ENCODE measurements around the gene ALG14. TPM values are rescaled to one million over a fixed set of nuclear protein-coding genes. Genes with fewer than 3 reads are reported as not detected.

The ALG14 gene
- total and polyA plus RNA-seq, 2 of the 4 experiments (the other 2 are of a cell fraction): 1.7 to 2.0 TPM

- intact Hi-C loops (cut with micrococcal nuclease): no loop called here
- Histone ChIP-seq H4K5ac (ENCODE audit: low read depth, low read length) (no peak overlapping the region), H3K56ac (ENCODE audit: extremely low read depth, insufficient read depth, low read length) (no peak overlapping the region), H3K9ac (ENCODE audit: low read depth, low read length) (no peak overlapping the region), H2AK5ac (ENCODE audit: low read depth, low read length) (peak overlapping the region; percentile 27; the same call in 1 of the 2 replicates), H2BK20ac (ENCODE audit: low read depth, low read length) (0 out of 2 replicates have a peak overlapping the region, but pooled peaks have one; percentile 24), H2BK120ac (ENCODE audit: low read depth, low read length) (peak overlapping the region; percentile 21; the same call in 1 of the 2 replicates), H3K14ac (replicated peaks; ENCODE audit: low read depth, low read length) (no peak overlapping the region), H2BK5ac (ENCODE audit: low read depth, low read length, poor library complexity, severe bottlenecking) (no peak overlapping the region), H3K27me3 (ENCODE audit: control insufficient read depth, insufficient read depth, low read length) (no peaks in the 10 kb centered on the region), H2BK15ac (ENCODE audit: low read depth, low read length) (no peak overlapping the region), H3K79me1 (ENCODE audit: low read depth in 1 of 2, low read length in 2 of 2) (no peaks in the 10 kb centered on the region), H3K27ac (ENCODE audit: insufficient read depth, low read length) (no peak overlapping the region), H4K91ac (ENCODE audit: insufficient read depth, low read depth, low read length) (no peak overlapping the region), H3K4me3 (ENCODE audit: insufficient read depth, low read depth, low read length) (no peak overlapping the region), H4K8ac (ENCODE audit: low read depth in 2 of 2, low read length in 2 of 2) (0 out of 4 replicates have a peak overlapping the region, but pooled peaks of 1 of the 2 experiments have one; percentile 41), H3K4me2 (ENCODE audit: low read depth, low read length) (no peak overlapping the region), H3K9me3 (ENCODE audit: control insufficient read depth, insufficient read depth, low read length) (no peaks in the 10 kb centered on the region), H3K23ac (ENCODE audit: low read depth, low read length) (0 out of 2 replicates have a peak overlapping the region, but pooled peaks have one; percentile 10), H3K18ac (ENCODE audit: low read depth, low read length) (peak overlapping the region; percentile 12; the same call in 1 of the 2 replicates), H3K4me1 (ENCODE audit: control insufficient read depth, insufficient read depth, low read length) (peaks cover 14% of the 10 kb centered on the region), H3K4ac (ENCODE audit: low read depth, low read length) (no peak overlapping the region), H2AK9ac (replicated peaks; ENCODE audit: low read depth, low read length, poor library complexity) (no peak overlapping the region), H2AFZ (replicated peaks; ENCODE audit: low read length, poor library complexity) (no peak overlapping the region), H4K20me1 (ENCODE audit: insufficient read depth, low read length) (no peaks in the 10 kb centered on the region), H3K9me1 (ENCODE audit: insufficient read depth, low read length) (no peaks in the 10 kb centered on the region), H3K36me3 (ENCODE audit: control insufficient read depth, insufficient read depth, low read length) (no peaks in the 10 kb centered on the region)
- peak; percentile 22; the same call in 1 of the 2 replicates for ATAC-seq (ENCODE audit: low read depth)
- WGBS, 2 experiments (ENCODE audit: extremely low coverage in 2 of 2, insufficient read length in 1 of 2): 14% methylated on average over 1 of the region's 9 CpGs; no CpG with 5 or more reads in 1 of the 2 experiments
- ChIA-PET POLR2A (ENCODE audit: unreplicated experiment) (no interaction called here), CTCF (interaction anchor here (0.6 to 1.1 kb wide), 2 partner anchors 87 to 102 kb away, joined by 4 to 7 read pairs; no protein-coding TSS in a partner anchor)
- dilution Hi-C loops (cut with HindIII; ENCODE audit: low sequenced_read_pairs, unreplicated experiment): no loop called here
- no peak for TF ChIP-seq RFX5 (IDR thresholded peaks at IDR 0.05; ENCODE audit: low read depth, low read length)
- DNase-seq: no peak
- no TSS peak for BruUV-seq (replicated peaks)
- in situ Hi-C loops (cut with MboI; ENCODE audit: low sequenced_read_pairs): no loop called here
These were observed 118.2 kb downstream of the ALG14 start for GRCh38 chr1:94954263-94955220.
